ENCODE data around the gene P2RX4.

GRCh38 chr12:121237415-121237814, 27.5 kb downstream of the P2RX4 start:
- TF ChIP-seq POLR2AphosphoS5 (IDR thresholded peaks at IDR 0.05; ENCODE audit: low read depth, low read length) (no peak), REST (IDR thresholded peaks at IDR 0.05; ENCODE audit: insufficient read depth in 1 of 2, low read depth in 2 of 2, low read length in 2 of 2) (no peak), SIN3A (IDR thresholded peaks at IDR 0.05; ENCODE audit: borderline replicate concordance, insufficient read depth, low read length) (no peak), TAF1 (IDR thresholded peaks at IDR 0.05; ENCODE audit: borderline replicate concordance, insufficient read depth, low read length) (no peak), FOXP2 (optimal IDR thresholded peaks at IDR 0.05; ENCODE audit: borderline replicate concordance, extremely low read depth, extremely low read length, insufficient read depth) (no peak)

Data from PFSK-1 (cell line).